Gastrocnemius medialis (tissue), 4 donors: ENCODE data around the gene TNIP3.

Experiments used
- CTCF ChIP-seq, 5 experiments: fragments of 450-650 bp in 3 of 5; fragments of 200-600 bp in 2 of 5; sonication (generic) in 2 of 5; IDR thresholded peaks in 4 of 5; conservative IDR thresholded peaks in 1 of 5; 1 replicate in 4 of 5; 2 replicates in 1 of 5; pipeline ENCODE4 v1.5.1; 2016 to 2019; ENCODE audit warnings: antibody characterized with exemption in 5 of 5, mild to moderate bottlenecking in 3 of 5, moderate library complexity in 3 of 5
- POLR2A ChIP-seq, 2 donors: fragments of 450-650 bp; IDR thresholded peaks; one replicate each; pipeline ENCODE4 v1.6.1; 2017; ENCODE audit warnings: antibody characterized with exemption in 2 of 2, mild to moderate bottlenecking in 2 of 2, moderate library complexity in 2 of 2

GRCh38 chr4:121156822-121157769, 7.0 kb downstream of the TNIP3 start:
- no peak for TF ChIP-seq CTCF (IDR thresholded peaks at IDR 0.05 in 4 of 5, conservative IDR thresholded peaks at IDR 0.05 in 1 of 5)
- no peak for TF ChIP-seq POLR2A (IDR thresholded peaks at IDR 0.05)
